ENCODE results near the gene SCO2.

SCO2 gene

GRCh38 chr22:50498322-50498890 is 27.0 kb downstream of the SCO2 start:
- peak; percentile 70 for DNase-seq (ENCODE audit: low spot score)

- no peak for DNase-seq (ENCODE audit: low spot score)
These were observed 28.3 kb downstream of the SCO2 start for GRCh38 chr22:50497093-50497492.

- no peak for DNase-seq (ENCODE audit: low spot score)
These were observed 34.7 kb downstream of the SCO2 start for GRCh38 chr22:50490531-50491308.

GRCh38 chr22:50489363-50490243 is 35.8 kb downstream of the SCO2 start:
- no peak for DNase-seq (ENCODE audit: low spot score)

GRCh38 chr22:50488886-50489285 is 36.5 kb downstream of the SCO2 start:
- DNase-seq (ENCODE audit: low spot score) = no peak

GRCh38 chr22:50488006-50488677 is 37.3 kb downstream of the SCO2 start:
- no peak for DNase-seq (ENCODE audit: low spot score)

DNA sequence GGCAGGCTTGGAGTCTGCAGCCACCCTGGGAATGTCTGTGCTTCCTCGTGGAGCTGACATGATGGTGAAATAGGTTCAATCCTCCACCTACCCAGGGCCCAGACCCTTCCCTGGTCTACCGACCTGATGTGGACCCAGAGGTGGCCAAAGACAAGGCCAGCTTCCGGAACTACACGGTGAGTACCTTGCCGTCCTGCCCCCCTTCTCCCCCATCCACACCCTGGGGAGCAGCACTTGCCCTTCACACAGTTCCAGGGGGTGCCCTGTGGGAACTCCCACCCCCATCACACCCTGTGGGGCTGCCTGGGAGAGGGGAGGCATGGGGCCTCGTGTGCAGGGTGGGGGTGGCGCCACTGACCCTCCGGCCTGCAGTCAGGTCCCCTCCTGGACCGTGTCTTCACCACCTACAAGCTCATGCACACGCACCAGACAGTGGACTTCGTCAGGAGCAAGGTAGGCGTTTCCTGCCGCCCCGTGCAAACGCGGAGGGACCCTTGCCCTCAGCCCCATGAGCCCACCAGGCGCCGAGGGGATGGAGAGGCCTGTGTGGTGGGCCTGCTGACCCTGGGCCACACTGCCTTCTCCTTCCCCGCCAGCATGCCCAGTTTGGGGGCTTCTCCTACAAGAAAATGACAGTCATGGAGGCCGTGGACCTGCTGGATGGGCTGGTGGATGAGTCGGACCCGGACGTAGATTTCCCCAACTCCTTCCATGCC is 38.0 kb downstream of the SCO2 start:
- no peak for DNase-seq (ENCODE audit: low spot score)

DNA sequence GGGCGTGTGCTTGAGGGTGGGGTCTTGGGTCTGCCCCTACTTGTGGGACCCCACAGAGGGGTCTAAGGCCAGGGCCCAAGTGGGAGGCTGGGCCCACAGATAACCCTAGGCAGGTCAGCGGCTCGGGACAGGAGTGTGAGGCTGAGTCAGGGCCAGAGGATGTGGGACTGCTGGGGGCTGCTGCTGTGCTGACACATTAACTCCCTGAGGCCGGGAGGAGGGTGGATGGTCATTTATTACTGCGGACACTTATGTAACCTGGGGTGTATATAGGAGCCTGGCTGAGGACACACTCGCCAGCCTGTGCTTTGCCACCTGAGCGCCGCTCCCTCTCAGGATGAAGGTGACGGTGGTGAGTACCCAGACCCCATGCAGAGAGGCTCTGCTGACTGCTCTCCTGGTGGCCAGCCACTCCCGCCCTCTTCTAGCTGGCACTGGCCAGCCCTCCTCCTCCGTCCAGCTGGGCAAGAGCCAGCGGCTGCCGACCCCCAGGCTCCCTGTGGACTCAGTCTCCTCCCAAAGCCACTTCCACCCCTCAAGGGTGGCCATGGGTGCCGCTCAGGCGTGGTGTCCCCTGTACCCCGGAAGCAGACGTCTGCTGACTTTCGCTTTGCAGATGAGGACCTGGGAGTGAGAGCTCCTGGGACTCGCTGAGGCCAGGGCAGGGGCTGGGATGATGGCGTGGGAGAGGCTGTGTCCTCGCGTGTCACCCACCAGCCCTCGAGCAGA is 38.7 kb downstream of the SCO2 start, which contains the start of gene MIOX:
Gene MIOX, plus strand, starts transcription at position 299 of the 729 bp plus-strand sequence. Its CDS starts 39 bp downstream, at position 338.
- DNase-seq (ENCODE audit: low spot score) = no peak

GRCh38 chr22:50485221-50486131 is 39.9 kb downstream of the SCO2 start:
- DNase-seq (ENCODE audit: low spot score) = no peak

DNA sequence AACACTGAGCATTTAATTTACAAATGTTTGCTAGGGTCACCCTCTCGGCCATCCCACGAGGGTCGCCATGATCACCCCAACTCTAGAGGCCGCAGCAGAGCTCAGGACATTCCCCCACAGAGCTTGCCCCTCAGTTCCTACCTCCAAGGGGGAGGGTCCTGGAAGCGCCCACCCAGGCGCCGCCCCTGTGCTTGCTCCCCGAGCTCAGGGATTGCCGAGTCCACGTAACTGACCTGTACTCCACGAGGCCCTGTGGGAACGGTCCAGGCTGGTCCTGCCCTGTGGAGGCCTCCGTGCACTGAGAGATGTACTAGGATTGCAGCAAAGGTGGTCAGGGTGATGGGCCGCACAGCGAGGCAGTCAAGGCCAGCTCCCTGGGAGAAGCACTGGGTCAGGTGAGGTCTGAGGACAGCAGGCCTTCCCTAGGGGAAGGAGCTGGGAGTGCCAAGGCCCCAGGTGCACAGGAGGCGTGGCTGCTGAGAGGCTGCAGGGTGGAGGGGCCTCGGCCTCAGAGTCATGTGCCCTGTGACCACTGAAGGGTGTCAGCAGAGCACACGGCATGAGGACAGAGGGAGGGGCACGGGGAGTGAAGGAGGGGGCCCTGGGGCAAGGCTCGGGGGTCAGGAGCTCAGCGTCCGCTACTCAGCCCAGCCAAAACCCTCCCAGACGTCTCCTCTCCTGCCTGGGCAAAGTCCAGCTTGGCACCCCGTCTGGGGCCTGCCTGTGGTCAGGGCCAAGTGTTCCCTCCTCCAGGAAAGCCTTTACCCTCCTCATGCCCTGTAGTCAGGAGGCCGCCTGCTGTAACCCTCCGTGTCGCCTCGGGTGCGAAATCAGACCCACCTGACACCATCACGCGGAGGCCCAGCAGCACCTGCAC is 41.2 kb downstream of the SCO2 start:
- DNase-seq (ENCODE audit: low spot score) = no peak

GRCh38 chr22:50483556-50483955 is 41.8 kb downstream of the SCO2 start:
- no peak for DNase-seq (ENCODE audit: low spot score)

GRCh38 chr22:50483106-50483505 is 42.3 kb downstream of the SCO2 start:
- no peak for DNase-seq (ENCODE audit: low spot score)

DNA sequence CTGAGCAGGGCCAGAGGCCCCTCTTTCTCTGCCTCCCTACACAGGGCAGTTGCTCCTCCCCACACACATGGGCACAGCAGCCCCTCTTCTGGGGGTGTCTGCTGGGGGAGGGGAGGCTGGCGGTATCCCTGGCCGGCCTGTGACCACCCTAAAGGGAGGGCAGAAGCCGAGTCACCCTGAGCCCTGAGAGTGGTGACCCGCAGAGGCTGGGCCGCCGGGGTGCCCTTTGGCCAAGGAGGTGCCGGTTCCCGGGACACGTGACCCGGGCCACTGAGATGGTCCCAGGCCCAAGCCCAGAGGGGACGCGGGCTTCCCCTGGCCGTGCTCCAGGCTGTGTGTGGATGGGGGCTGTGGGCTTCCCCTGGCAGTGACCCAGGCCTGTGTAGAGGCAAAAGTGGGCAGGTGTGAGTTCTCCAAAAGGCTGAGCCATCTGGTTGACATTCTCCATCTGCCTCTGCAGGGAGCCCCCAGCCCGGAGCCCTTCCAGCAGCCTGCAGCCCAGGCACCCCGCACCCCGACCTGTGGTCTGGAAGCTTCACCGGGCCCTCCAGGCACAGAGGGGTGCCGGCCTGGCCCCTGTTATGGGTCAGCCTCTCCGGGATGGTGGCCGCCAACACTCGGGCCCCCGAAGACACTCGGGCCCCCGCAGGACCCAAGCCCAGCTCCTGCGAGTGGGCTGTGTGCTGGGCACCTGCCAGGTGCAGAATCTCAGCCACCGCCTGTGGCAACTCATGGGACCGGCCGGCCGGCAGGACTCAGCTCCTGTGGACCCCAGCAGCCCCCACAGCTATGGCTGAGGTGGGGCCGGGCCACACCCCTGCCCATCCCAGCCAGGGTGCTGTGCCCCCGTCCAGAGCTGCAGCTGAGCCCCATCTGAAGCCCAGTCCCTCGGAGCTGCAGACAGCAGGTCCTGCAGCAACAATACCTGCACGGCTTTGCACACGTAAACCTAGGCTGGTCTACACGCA is 43.0 kb downstream of the SCO2 start:
- no peak for DNase-seq (ENCODE audit: low spot score)

GRCh38 chr22:50481440-50482106 is 43.8 kb downstream of the SCO2 start, which contains the start of gene ADM2:
Gene ADM2, plus strand, starts transcription at chr22:50481543. Its CDS starts 305 bp downstream, at chr22:50481848.
- peak; percentile 56 for DNase-seq (ENCODE audit: low spot score)

GRCh38 chr22:50481045-50481439 is 44.4 kb downstream of the SCO2 start:
- no peak for DNase-seq (ENCODE audit: low spot score)

- no peak for DNase-seq (ENCODE audit: low spot score)
These were observed 45.7 kb downstream of the SCO2 start for GRCh38 chr22:50479721-50480120.

- DNase-seq (ENCODE audit: low spot score) = no peak
These were observed 47.5 kb downstream of the SCO2 start for GRCh38 chr22:50477923-50478322.
